Measurements from ENCODE around the gene VCAM1. TPM values are rescaled to one million over a fixed set of nuclear protein-coding genes. Genes with fewer than 3 reads are reported as not detected.

The VCAM1 gene
- total RNA-seq, 1 donor from 2014 or later: 6.1 TPM

DNA sequence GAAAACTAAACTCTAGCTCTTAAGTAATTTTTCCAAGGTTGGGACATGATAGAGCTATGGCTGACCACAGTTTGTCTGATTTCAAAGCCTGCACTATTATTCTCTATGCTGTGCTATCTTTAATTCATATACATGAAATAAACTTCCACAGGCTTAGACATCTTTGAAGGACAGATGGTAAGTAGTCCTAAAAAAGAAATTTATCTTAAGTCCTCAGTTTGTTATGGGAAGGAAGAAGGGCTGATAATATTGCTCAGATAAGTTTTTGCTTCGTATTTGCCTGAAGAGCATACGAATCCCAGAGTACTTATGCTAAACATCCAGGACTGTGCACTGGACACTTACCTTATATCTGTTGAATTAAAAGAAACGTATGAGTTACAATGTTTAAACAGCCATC, 39.6 kb downstream of the VCAM1 start:
- Mint-ChIP-seq H3K27ac (ENCODE audit: unreplicated experiment) (no peak overlapping the region), H3K4me3 (ENCODE audit: unreplicated experiment) (no peak overlapping the region), H3K27me3 (ENCODE audit: low read depth) (peaks cover 6% of the 10 kb centered on the region), H3K36me3 (ENCODE audit: low read depth) (no peaks in the 10 kb centered on the region), H3K9me3 (ENCODE audit: low read depth) (no peaks in the 10 kb centered on the region), H3K4me1 (ENCODE audit: low read depth) (no peaks in the 10 kb centered on the region)
- TF ChIP-seq, protein P1, sequence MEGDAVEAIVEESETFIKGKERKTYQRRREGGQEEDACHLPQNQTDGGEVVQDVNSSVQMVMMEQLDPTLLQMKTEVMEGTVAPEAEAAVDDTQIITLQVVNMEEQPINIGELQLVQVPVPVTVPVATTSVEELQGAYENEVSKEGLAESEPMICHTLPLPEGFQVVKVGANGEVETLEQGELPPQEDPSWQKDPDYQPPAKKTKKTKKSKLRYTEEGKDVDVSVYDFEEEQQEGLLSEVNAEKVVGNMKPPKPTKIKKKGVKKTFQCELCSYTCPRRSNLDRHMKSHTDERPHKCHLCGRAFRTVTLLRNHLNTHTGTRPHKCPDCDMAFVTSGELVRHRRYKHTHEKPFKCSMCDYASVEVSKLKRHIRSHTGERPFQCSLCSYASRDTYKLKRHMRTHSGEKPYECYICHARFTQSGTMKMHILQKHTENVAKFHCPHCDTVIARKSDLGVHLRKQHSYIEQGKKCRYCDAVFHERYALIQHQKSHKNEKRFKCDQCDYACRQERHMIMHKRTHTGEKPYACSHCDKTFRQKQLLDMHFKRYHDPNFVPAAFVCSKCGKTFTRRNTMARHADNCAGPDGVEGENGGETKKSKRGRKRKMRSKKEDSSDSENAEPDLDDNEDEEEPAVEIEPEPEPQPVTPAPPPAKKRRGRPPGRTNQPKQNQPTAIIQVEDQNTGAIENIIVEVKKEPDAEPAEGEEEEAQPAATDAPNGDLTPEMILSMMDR (IDR thresholded peaks at IDR 0.05): no peak
- no peak for DNase-seq (ENCODE audit: low spot score)

DNA sequence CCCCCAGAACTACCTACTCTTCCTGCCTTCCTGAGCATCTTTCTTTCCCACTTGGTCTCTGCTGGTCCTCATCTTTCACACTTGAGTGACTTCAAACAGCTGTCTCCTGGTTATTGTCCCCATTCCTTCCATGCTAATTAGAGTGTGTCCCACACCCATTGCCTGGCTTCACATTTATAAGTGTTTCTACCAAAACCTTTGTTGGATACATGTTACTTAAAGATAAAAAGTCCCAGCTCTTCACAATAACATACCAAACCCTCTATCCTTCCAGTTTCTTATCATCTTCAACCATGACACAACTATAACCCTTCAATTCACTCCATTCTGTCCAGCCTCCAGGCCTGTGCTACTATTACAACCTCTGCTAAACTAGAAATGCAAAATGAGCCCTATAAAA, 41.0 kb downstream of the VCAM1 start:
- TF ChIP-seq, protein P1 (IDR thresholded peaks at IDR 0.05): no peak

DNA sequence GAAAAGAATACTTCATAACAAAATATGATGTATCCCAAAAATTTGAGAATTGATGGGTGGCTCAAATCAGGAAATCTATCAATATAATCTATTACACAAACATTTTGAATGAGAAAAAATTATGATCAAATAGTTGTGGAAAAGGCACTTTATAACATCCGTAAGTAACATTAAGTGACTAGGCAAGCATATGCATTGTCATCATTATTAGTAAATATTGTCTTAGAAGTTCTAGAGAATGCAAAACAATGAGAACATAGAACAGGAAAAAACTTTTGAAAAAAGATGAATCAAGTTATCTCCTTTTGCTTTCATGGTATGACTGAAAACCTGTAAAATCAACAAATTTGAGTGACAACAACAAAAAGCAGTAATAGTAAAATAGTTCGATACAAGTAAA, 42.9 kb downstream of the VCAM1 start:
- H3K4me3 Mint-ChIP-seq (ENCODE audit: unreplicated experiment): no peak overlapping the region
- H3K36me3 Mint-ChIP-seq (ENCODE audit: low read depth): no peaks in the 10 kb centered on the region
- DNase-seq (ENCODE audit: low spot score): no peak
- H3K4me1 Mint-ChIP-seq (ENCODE audit: low read depth): peaks cover 3% of the 10 kb centered on the region
- no peaks in the 10 kb centered on the region for H3K9me3 Mint-ChIP-seq (ENCODE audit: low read depth)
- H3K27ac Mint-ChIP-seq (ENCODE audit: unreplicated experiment): no peak overlapping the region
- H3K27me3 Mint-ChIP-seq (ENCODE audit: low read depth): peaks cover 9% of the 10 kb centered on the region
- TF ChIP-seq, protein P1 (IDR thresholded peaks at IDR 0.05): no peak

More for the DNA sequence above, 41.0 kb downstream of the VCAM1 start:
- Mint-ChIP-seq H3K36me3 (ENCODE audit: low read depth) (no peaks in the 10 kb centered on the region), H3K4me3 (ENCODE audit: unreplicated experiment) (no peak overlapping the region), H3K9me3 (ENCODE audit: low read depth) (no peaks in the 10 kb centered on the region), H3K4me1 (ENCODE audit: low read depth) (no peaks in the 10 kb centered on the region), H3K27ac (ENCODE audit: unreplicated experiment) (no peak overlapping the region), H3K27me3 (ENCODE audit: low read depth) (peaks cover 9% of the 10 kb centered on the region)
- DNase-seq (ENCODE audit: low spot score): no peak

DNA sequence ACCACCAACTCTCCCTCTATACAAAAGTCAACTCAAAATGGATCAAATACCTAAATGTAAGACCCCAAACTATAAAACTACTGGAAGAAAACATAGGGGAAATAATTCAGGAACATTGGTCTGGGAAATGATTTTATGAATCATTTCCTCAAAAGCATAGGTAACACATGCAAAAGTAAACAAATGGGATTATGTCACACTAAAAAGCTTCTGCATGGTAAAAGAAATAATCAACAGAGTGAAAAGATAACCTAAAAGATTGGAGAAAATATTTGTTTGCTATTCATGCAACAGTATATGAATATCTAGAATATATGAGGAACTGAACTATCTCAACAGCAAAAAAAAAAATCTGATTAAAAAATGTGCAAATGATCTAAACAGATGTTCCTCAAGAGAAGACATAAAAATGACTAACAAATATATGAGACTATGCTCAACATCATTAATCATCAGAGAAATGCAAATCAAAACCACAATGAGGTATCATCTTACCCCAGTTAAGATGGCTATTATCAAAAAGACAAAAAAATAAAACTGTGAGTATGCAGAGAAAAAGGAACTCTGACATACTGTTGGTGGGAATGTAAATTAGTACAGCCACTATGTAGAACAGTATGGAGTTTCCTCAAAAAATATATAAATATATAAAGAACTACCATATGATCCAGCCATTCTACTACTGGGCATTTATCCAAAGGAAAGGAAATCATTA, 47.8 kb downstream of the VCAM1 start:
- Mint-ChIP-seq H3K4me1 (ENCODE audit: low read depth) (peaks cover 12% of the 10 kb centered on the region), H3K4me3 (ENCODE audit: unreplicated experiment) (no peak overlapping the region), H3K27me3 (ENCODE audit: low read depth) (peaks cover 3% of the 10 kb centered on the region), H3K27ac (ENCODE audit: unreplicated experiment) (no peak overlapping the region), H3K36me3 (ENCODE audit: low read depth) (no peaks in the 10 kb centered on the region), H3K9me3 (ENCODE audit: low read depth) (peaks cover 3% of the 10 kb centered on the region)
- no peak for DNase-seq (ENCODE audit: low spot score)
- TF ChIP-seq, protein P1 (IDR thresholded peaks at IDR 0.05): no peak

DNA sequence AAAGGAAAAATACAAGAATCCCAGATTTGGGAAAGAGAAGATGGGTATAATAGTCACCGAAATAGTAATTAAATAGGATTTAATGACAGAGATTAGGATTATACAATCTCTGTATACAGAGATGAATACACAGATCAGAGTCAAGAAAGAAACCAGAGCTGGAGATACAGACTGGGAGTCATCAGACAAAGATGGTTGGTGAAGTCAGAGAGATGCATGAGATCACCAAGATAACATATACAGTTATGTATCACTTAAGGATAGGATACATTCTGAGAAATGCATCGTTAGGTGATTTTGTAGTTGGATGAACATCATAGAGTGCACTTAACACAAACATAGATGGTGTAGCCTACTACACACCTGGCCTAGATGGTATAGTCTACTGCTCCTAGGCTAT, 49.8 kb downstream of the VCAM1 start:
- H3K27me3 Mint-ChIP-seq (ENCODE audit: low read depth): peaks cover 3% of the 10 kb centered on the region
- H3K36me3 Mint-ChIP-seq (ENCODE audit: low read depth): no peaks in the 10 kb centered on the region
- DNase-seq (ENCODE audit: low spot score): no peak
- TF ChIP-seq, protein P1 (IDR thresholded peaks at IDR 0.05): no peak
- H3K4me1 Mint-ChIP-seq (ENCODE audit: low read depth): peaks cover 12% of the 10 kb centered on the region
- H3K9me3 Mint-ChIP-seq (ENCODE audit: low read depth): peaks cover 4% of the 10 kb centered on the region
- H3K27ac Mint-ChIP-seq (ENCODE audit: unreplicated experiment): no peak overlapping the region
- H3K4me3 Mint-ChIP-seq (ENCODE audit: unreplicated experiment): no peak overlapping the region
